SU-DHL-6 (cell line): ENCODE results near the gene ABCC3.

Source experiments
- H2AFZ ChIP-seq: fragments of 200-600 bp; sonication (generic); 2 replicates; pipeline ENCODE4 v1.6.1; 2014; ENCODE audit warnings: low read depth, mild to moderate bottlenecking, moderate library complexity, mixed read lengths, antibody characterized with exemption, low read length; ENCODE audit not compliant: severe bottlenecking
- H3F3A ChIP-seq: fragments of 200-600 bp; shearing (Covaris generic); 2 replicates; pipeline ENCODE4 v1.6.0; 2016; ENCODE audit warnings: antibody characterized with exemption, mild to moderate bottlenecking; ENCODE audit not compliant: insufficient read depth
- H3K27ac ChIP-seq: fragments of 200-600 bp; sonication (generic); 2 replicates; pipeline ENCODE4 v1.5.1; 2016; ENCODE audit warnings: low read depth, mild to moderate bottlenecking, low read length, moderate library complexity, mixed read lengths
- H3K27me3 ChIP-seq: fragments of 200-600 bp; sonication (generic), shearing (Covaris generic); 2 replicates; pipeline ENCODE4 v1.6.0; 2014; ENCODE audit warnings: mild to moderate bottlenecking, low read length
- H3K36me3 ChIP-seq: fragments of 200-600 bp; sonication (generic); 2 replicates; pipeline ENCODE4 v1.6.1; 2014; ENCODE audit warnings: mild to moderate bottlenecking, low read length, mixed read lengths
- H3K4me2 ChIP-seq: fragments of 300-600, 200-600 bp; shearing (Covaris generic), sonication (generic); 2 replicates; pipeline ENCODE4 v1.6.0; 2014; ENCODE audit warnings: low read length, low read depth, mild to moderate bottlenecking; ENCODE audit not compliant: poor library complexity, severe bottlenecking
- H3K4me3 ChIP-seq: fragments of 200-600 bp; sonication (generic); 2 replicates; pipeline ENCODE4 v1.5.1; 2014; ENCODE audit warnings: antibody characterized with exemption, low read length, mild to moderate bottlenecking, mixed read lengths; ENCODE audit not compliant: insufficient read depth, poor library complexity, severe bottlenecking
- H3K79me2 ChIP-seq: fragments of 200-600 bp; sonication (generic); 2 replicates; pipeline ENCODE4 v1.6.1; 2014; ENCODE audit warnings: mild to moderate bottlenecking, low read length, moderate library complexity; ENCODE audit not compliant: insufficient read depth
- H3K9ac ChIP-seq: fragments of 200-600 bp; sonication (generic); 2 replicates; pipeline ENCODE4 v1.7.0; 2014; ENCODE audit warnings: mild to moderate bottlenecking, low read length
- H3K9me2 ChIP-seq: fragments of 200-600 bp; sonication (generic); replicated peaks from 2 replicates; pipeline ENCODE4 v1.6.1; 2014; ENCODE audit warnings: low read length; ENCODE audit not compliant: insufficient read depth
- H3K9me3 ChIP-seq: fragments of 200-600 bp; sonication (generic); 2 replicates; pipeline ENCODE4 v1.6.1; 2014; ENCODE audit warnings: low read length, mixed read lengths; ENCODE audit not compliant: insufficient read depth
- H4K20me1 ChIP-seq: fragments of 200-600 bp; sonication (generic); 2 replicates; pipeline ENCODE4 v1.6.1; 2014; ENCODE audit warnings: low read depth, mild to moderate bottlenecking, antibody characterized with exemption, low read length, moderate library complexity, mixed read lengths
- EZH2phosphoT487 ChIP-seq: fragments of 200-600 bp; sonication (generic), shearing (Covaris generic); conservative IDR thresholded peaks from 2 replicates; pipeline ENCODE4 v1.6.1; 2018; ENCODE audit warnings: mild to moderate bottlenecking, antibody characterized with exemption, low read length, moderate library complexity, mixed read lengths
- TF ChIP-seq, protein P1 (sequence below): fragments of 200-600 bp; sonication (generic); IDR thresholded peaks from one replicate; pipeline ENCODE4 v1.5.1; 2017; ENCODE audit warnings: antibody characterized with exemption, mild to moderate bottlenecking, low read length, moderate library complexity; ENCODE audit not compliant: insufficient read depth, poor library complexity, severe bottlenecking

The ABCC3 gene

GRCh38 chr17:50586421-50587247 lies 48.0 kb upstream of the ABCC3 start:
- H2AFZ ChIP-seq, result no peak overlapping the region
- TF ChIP-seq, protein P1, sequence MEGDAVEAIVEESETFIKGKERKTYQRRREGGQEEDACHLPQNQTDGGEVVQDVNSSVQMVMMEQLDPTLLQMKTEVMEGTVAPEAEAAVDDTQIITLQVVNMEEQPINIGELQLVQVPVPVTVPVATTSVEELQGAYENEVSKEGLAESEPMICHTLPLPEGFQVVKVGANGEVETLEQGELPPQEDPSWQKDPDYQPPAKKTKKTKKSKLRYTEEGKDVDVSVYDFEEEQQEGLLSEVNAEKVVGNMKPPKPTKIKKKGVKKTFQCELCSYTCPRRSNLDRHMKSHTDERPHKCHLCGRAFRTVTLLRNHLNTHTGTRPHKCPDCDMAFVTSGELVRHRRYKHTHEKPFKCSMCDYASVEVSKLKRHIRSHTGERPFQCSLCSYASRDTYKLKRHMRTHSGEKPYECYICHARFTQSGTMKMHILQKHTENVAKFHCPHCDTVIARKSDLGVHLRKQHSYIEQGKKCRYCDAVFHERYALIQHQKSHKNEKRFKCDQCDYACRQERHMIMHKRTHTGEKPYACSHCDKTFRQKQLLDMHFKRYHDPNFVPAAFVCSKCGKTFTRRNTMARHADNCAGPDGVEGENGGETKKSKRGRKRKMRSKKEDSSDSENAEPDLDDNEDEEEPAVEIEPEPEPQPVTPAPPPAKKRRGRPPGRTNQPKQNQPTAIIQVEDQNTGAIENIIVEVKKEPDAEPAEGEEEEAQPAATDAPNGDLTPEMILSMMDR, result no peak
- TF ChIP-seq EZH2phosphoT487, result no peak
- no peak overlapping the region for H3K4me3 ChIP-seq
- H3K9me2 ChIP-seq, result no peaks in the 10 kb centered on the region
- H3K36me3 ChIP-seq, result no peaks in the 10 kb centered on the region
- no peak overlapping the region for H3K27ac ChIP-seq
- H3K9ac ChIP-seq, result no peak overlapping the region
- no peaks in the 10 kb centered on the region for H3K79me2 ChIP-seq
- no peaks in the 10 kb centered on the region for H3K27me3 ChIP-seq
- H3F3A ChIP-seq, result no peaks in the 10 kb centered on the region
- H3K4me2 ChIP-seq, result no peak overlapping the region
- no peaks in the 10 kb centered on the region for H3K9me3 ChIP-seq
- no peaks in the 10 kb centered on the region for H4K20me1 ChIP-seq

GRCh38 chr17:50587571-50587970 lies 47.1 kb upstream of the ABCC3 start:
- Histone ChIP-seq H4K20me1 (no peaks in the 10 kb centered on the region), H3K4me2 (no peak overlapping the region), H3K27ac (no peak overlapping the region), H3K27me3 (no peaks in the 10 kb centered on the region), H3K9me2 (no peaks in the 10 kb centered on the region), H3K79me2 (no peaks in the 10 kb centered on the region), H3K36me3 (no peaks in the 10 kb centered on the region), H3F3A (no peaks in the 10 kb centered on the region), H3K9ac (no peak overlapping the region), H2AFZ (no peak overlapping the region), H3K9me3 (no peaks in the 10 kb centered on the region), H3K4me3 (no peak overlapping the region)
- TF ChIP-seq EZH2phosphoT487, result no peak
- TF ChIP-seq, protein P1, result no peak

GRCh38 chr17:50588391-50589049 lies 46.2 kb upstream of the ABCC3 start:
- Histone ChIP-seq H3K27me3 (no peaks in the 10 kb centered on the region), H3K4me2 (no peak overlapping the region), H3K27ac (no peak overlapping the region), H3K9me3 (no peaks in the 10 kb centered on the region), H4K20me1 (no peaks in the 10 kb centered on the region), H3K4me3 (no peak overlapping the region), H3K36me3 (no peaks in the 10 kb centered on the region), H3F3A (no peaks in the 10 kb centered on the region), H3K79me2 (no peaks in the 10 kb centered on the region), H2AFZ (no peak overlapping the region), H3K9ac (no peak overlapping the region), H3K9me2 (no peaks in the 10 kb centered on the region)
- no peak for TF ChIP-seq EZH2phosphoT487
- TF ChIP-seq, protein P1, result no peak
